Fibroblast of lung (primary cell): ENCODE data around the gene KMT2D.

Experiments used
- CTCF ChIP-seq, 2 donors: IDR thresholded peaks in 1 of 2; conservative IDR thresholded peaks in 1 of 2; 1 replicate in 1 of 2; 2 replicates in 1 of 2; pipeline ENCODE4 v1.5.1; 2011 to 2012; ENCODE audit warnings: low read length in 2 of 2, control low read depth in 1 of 2, inconsistent platforms in 1 of 2, low read depth in 1 of 2, mild to moderate bottlenecking in 1 of 2
- EZH2 ChIP-seq: IDR thresholded peaks from 2 replicates; pipeline ENCODE4 v1.5.1; 2012; ENCODE audit warnings: low read length, control low read depth, mild to moderate bottlenecking; ENCODE audit errors: missing control alignments

- no peak for TF ChIP-seq CTCF (conservative IDR thresholded peaks at IDR 0.05 in 1 of 2, IDR thresholded peaks at IDR 0.05 in 1 of 2; ENCODE audit: low read depth in 1 of 2, low read length in 2 of 2)
- no peak for TF ChIP-seq EZH2
These were observed 44.2 kb upstream of the KMT2D start for GRCh38 chr12:49104822-49105221.
